GM12878 (cell line): ENCODE results near the gene GP5. TPM values are rescaled to one million over a fixed set of nuclear protein-coding genes. Genes with fewer than 3 reads are reported as not detected.

Experiments
- ATAC-seq: fragments of 200-7000 bp; cut with Tn5 transposase; 3 replicates; pipeline ENCODE4 v1.9.1; 2020; ENCODE audit warnings: mild to moderate bottlenecking, moderate library complexity
- BruUV-seq: library from RNA; stranded (reverse); fragments of 400-500 nt; replicated peaks from 2 replicates; lab custom pipeline; 2021; lab: Mats Ljungman, UMichigan
- CTCF ChIA-PET: fragments of 300-600 bp; sonication (Branson Sonifier 250); formaldehyde crosslinking; extraction: SDS; loops from one replicate; lab custom pipeline; 2021; ENCODE audit warnings: inconsistent platforms; lab: Yijun Ruan, JAX
- POLR2A ChIA-PET: fragments of 350-600 bp; formaldehyde crosslinking; extraction: SDS; loops from one replicate; lab custom pipeline; 2021; ENCODE audit warnings: inconsistent platforms; lab: Charles Lee
- RAD21 ChIA-PET: fragments of 300-600 bp; sonication (Branson Sonifier 250); formaldehyde crosslinking; loops from one replicate; lab custom pipeline; 2023; ENCODE audit warnings: antibody characterized with exemption; ENCODE audit not compliant: unreplicated experiment; lab: Charles Lee
- SMC1A ChIA-PET: fragments of 300-600 bp; sonication (Branson Sonifier 250); formaldehyde crosslinking; loops from one replicate; lab custom pipeline; 2023; ENCODE audit not compliant: unreplicated experiment, uncharacterized antibody; lab: Charles Lee
- DNase-seq: peaks from one replicate; pipeline ENCODE4 v3.0.0-alpha.2; 2011; ENCODE audit warnings: low read depth, low spot score
- FAIRE-seq: peaks from 3 replicates; lab custom pipeline; 2011; peaks lifted over from hg19 to GRCh38; lab: Jason Lieb, UNC
- H2AFZ ChIP-seq: 2 replicates; pipeline ENCODE4 v1.6.0; 2011; ENCODE audit warnings: low read depth, low read length, control low read depth; ENCODE audit not compliant: control insufficient read depth
- H3K27ac ChIP-seq: 2 replicates; pipeline ENCODE4 v1.5.1; 2011; ENCODE audit warnings: control low read depth; ENCODE audit not compliant: control insufficient read depth, insufficient read depth
- H3K27me3 ChIP-seq, 2 experiments: replicated peaks in 1 of 2; 2 replicates each; pipeline versions ENCODE4 v1.6.0 to v1.6.1; 2011; ENCODE audit warnings: low read length in 1 of 2; ENCODE audit not compliant: control insufficient read depth in 2 of 2, insufficient read depth in 2 of 2
- H3K36me3 ChIP-seq, 2 experiments: 2 replicates each; pipeline ENCODE4 v1.5.1; 2011; ENCODE audit warnings: low read length in 1 of 2; ENCODE audit not compliant: control insufficient read depth in 2 of 2, insufficient read depth in 2 of 2
- H3K4me1 ChIP-seq: 2 replicates; pipeline ENCODE4 v1.6.1; 2011; ENCODE audit warnings: mild to moderate bottlenecking, low read length, moderate library complexity, mixed read lengths; ENCODE audit not compliant: control insufficient read depth, insufficient read depth
- H3K4me2 ChIP-seq: 2 replicates; pipeline ENCODE4 v1.6.0; 2011; ENCODE audit warnings: control low read depth; ENCODE audit not compliant: control insufficient read depth, insufficient read depth
- H3K4me3 ChIP-seq: fragments of 200-600 bp; sonication (generic); 2 replicates; pipeline ENCODE4 v1.5.1; 2016
- H3K79me2 ChIP-seq: 2 replicates; pipeline ENCODE4 v1.6.0; 2011; ENCODE audit warnings: low read length; ENCODE audit not compliant: control insufficient read depth, insufficient read depth
- H3K9ac ChIP-seq: 2 replicates; pipeline ENCODE4 v1.8.0; 2011; ENCODE audit warnings: low read length, control low read depth, mixed read lengths; ENCODE audit not compliant: control insufficient read depth, insufficient read depth
- H3K9me3 ChIP-seq: replicated peaks from 3 replicates; pipeline ENCODE4 v1.5.1; 2011; ENCODE audit warnings: mild to moderate bottlenecking, low read length; ENCODE audit not compliant: control insufficient read depth, insufficient read depth
- H4K20me1 ChIP-seq: 2 replicates; pipeline ENCODE4 v1.6.0; 2011; ENCODE audit not compliant: control insufficient read depth, insufficient read depth
- RELA ChIP-seq: fragments of 450-650 bp; IDR thresholded peaks from 2 replicates; pipeline ENCODE4 v1.8.0; 2014; ENCODE audit warnings: borderline replicate concordance; ENCODE audit not compliant: partially characterized antibody
- WGBS: methylation state at CpG from one replicate; pipeline ENCODE4 v1.1.6; 2016; ENCODE audit warnings: low lambda C conversion rate; ENCODE audit not compliant: insufficient replicate concordance, insufficient coverage; ENCODE audit errors: missing lambda C conversion rate; 5-methylcytosine and 5-hydroxymethylcytosine counted together
- in situ Hi-C: fragments of 300-500 bp; cut with MboI; formaldehyde crosslinking; loops from 9 replicates; pipeline ENCODE4 v1.14.3; 2018; ENCODE audit warnings: mixed read lengths
- intact Hi-C: fragments of 100-400 bp; cut with micrococcal nuclease; formaldehyde crosslinking; loops from one replicate; pipeline ENCODE4 v1.14.2; 2022; ENCODE audit not compliant: unreplicated experiment
- polyA plus RNA-seq, 11 experiments: library from polyadenylated mRNA; depleted of rRNA in 4 of 11; unstranded in 6 of 11; stranded (reverse) in 5 of 11; fragments of >200 nt; fragmentation: Nextera tagmentation in 4 of 11; fragmentation: Illumina TruSeq in 1 of 11; extraction: Ambion mirVana in 4 of 11; extraction: Trizol in 1 of 11; gene quantifications; 1 replicate in 1 of 11; 2 replicates in 10 of 11; pipeline versions ENCODE4 v1.2.1 to v1.2.3, GENCODE V29; 2011 to 2016; ENCODE audit warnings: inconsistent platforms in 2 of 11, missing spikeins in 2 of 11, low read depth in 1 of 11
- total RNA-seq, 4 experiments: library from RNA; depleted of rRNA in 3 of 4; stranded (reverse); fragments of >200 nt in 3 of 4; fragmentation: Illumina TruSeq in 1 of 4; extraction: Trizol in 1 of 4; gene quantifications; 2 replicates each; pipeline versions ENCODE4 v1.2.1 to v1.2.3, GENCODE V29; 2013 to 2021
- TF ChIP-seq, protein P1 (sequence below): IDR thresholded peaks from 2 replicates; pipeline ENCODE4 v1.6.1; 2012; ENCODE audit warnings: mild to moderate bottlenecking, low read depth, low read length

The GP5 gene
- total and polyA plus RNA-seq, 10 of the 15 experiments (the other 5 are each of a cell fraction or from before 2014, with no cell fraction given), result not detected

DNA sequence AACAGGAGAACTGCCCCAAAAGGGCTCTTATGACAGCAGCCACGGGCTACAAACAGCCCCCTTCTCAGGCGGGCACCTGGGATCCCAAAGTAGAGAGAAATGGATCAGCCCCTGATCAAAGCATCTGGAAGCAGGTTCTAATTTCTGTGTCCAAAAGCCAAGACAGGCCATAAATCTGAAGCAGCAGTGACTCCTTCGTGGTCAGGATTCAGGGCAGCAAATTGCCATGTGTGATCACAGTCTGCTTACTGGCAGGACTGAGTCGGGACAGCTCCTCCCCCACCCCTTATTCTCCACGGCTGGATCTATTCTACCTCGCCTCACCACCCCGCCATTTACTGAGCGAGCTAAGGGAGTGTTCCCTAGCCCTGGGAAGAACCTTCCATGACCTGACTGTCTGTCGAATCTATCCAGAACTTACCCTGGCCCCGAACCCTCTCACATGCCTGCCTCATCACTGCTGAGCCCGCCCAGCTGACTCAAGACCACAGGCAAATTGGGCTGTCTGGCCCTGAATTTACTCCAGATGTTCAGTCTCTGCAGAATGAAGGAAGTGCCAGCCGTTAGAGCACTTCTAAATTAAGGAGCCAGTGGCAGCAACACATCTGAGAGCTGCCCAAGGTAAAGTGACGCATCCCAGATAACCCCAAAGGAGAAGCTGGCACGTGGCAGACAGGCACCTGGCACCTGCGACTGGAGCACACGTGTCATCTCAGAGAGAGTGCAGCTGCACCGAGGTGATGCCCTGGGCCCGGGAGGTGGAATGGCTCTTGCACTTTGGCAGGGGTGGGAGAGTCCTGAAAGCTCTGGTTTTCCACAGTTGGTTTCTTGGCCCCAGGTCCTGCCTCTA, 30.8 kb downstream of the GP5 start:
- Histone ChIP-seq H3K9me3 (no peaks in the 10 kb centered on the region), H2AFZ (no peak overlapping the region), H4K20me1 (no peaks in the 10 kb centered on the region), H3K4me2 (no peak overlapping the region), H3K9ac (no peak overlapping the region), H3K4me3 (no peak overlapping the region), H3K27me3 (peaks cover 8 to 14% of the 10 kb centered on the region in 2 experiments; a peak in 3 of 4 replicates), H3K27ac (no peak overlapping the region), H3K36me3 (no peaks in the 10 kb centered on the region), H3K79me2 (no peaks in the 10 kb centered on the region), H3K4me1 (no peaks in the 10 kb centered on the region)
- WGBS, result 19% methylated on average over 18 of the region's 18 CpGs
- ChIA-PET POLR2A (no interaction called here), SMC1A (no interaction called here), CTCF (interaction anchor here (0.7 to 1.5 kb wide), 2 partner anchors 24 to 41 kb away, joined by 3 to 6 read pairs; no protein-coding TSS in a partner anchor), RAD21 (no interaction called here)
- no peak for TF ChIP-seq RELA
- TF ChIP-seq, protein P1, sequence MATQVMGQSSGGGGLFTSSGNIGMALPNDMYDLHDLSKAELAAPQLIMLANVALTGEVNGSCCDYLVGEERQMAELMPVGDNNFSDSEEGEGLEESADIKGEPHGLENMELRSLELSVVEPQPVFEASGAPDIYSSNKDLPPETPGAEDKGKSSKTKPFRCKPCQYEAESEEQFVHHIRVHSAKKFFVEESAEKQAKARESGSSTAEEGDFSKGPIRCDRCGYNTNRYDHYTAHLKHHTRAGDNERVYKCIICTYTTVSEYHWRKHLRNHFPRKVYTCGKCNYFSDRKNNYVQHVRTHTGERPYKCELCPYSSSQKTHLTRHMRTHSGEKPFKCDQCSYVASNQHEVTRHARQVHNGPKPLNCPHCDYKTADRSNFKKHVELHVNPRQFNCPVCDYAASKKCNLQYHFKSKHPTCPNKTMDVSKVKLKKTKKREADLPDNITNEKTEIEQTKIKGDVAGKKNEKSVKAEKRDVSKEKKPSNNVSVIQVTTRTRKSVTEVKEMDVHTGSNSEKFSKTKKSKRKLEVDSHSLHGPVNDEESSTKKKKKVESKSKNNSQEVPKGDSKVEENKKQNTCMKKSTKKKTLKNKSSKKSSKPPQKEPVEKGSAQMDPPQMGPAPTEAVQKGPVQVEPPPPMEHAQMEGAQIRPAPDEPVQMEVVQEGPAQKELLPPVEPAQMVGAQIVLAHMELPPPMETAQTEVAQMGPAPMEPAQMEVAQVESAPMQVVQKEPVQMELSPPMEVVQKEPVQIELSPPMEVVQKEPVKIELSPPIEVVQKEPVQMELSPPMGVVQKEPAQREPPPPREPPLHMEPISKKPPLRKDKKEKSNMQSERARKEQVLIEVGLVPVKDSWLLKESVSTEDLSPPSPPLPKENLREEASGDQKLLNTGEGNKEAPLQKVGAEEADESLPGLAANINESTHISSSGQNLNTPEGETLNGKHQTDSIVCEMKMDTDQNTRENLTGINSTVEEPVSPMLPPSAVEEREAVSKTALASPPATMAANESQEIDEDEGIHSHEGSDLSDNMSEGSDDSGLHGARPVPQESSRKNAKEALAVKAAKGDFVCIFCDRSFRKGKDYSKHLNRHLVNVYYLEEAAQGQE, result no peak
- FAIRE-seq, result no peak
- BruUV-seq, result no TSS peak
- intact Hi-C loops, result no loop called here
- no peak for ATAC-seq
- in situ Hi-C loops, result no loop called here
- DNase-seq, result no peak
